K562 (cell line): ENCODE results near the gene PNPO.

Source experiments
- CTCF ChIP-seq, 3 experiments: IDR thresholded peaks in 2 of 3; conservative IDR thresholded peaks in 1 of 3; 2 replicates each; pipeline ENCODE4 v1.5.1; 2011 to 2012; ENCODE audit warnings: low read length in 3 of 3, mild to moderate bottlenecking in 3 of 3, control low read depth in 2 of 3, improper control_type of control experiment in 1 of 3, inconsistent platforms in 1 of 3, low read depth in 1 of 3, mixed read lengths in 1 of 3, moderate library complexity in 1 of 3; ENCODE audit not compliant: insufficient read depth in 2 of 3
- FOXK2 ChIP-seq, 2 experiments: fragments of 450-650 bp; IDR thresholded peaks in 1 of 2; conservative IDR thresholded peaks in 1 of 2; 2 replicates each; pipeline ENCODE4 v1.6.1; 2016; ENCODE audit warnings: low read depth in 2 of 2, mild to moderate bottlenecking in 1 of 2
- KDM1A ChIP-seq, 2 experiments: fragments of 450-650 bp; IDR thresholded peaks; 2 replicates each; pipeline ENCODE4 v1.6.1; 2016; ENCODE audit warnings: mild to moderate bottlenecking in 2 of 2
- POLR2A ChIP-seq: fragments of 450-650 bp; conservative IDR thresholded peaks from 2 replicates; pipeline ENCODE4 v1.6.1; 2016
- POLR2B ChIP-seq: fragments of 450-650 bp; IDR thresholded peaks from 2 replicates; pipeline ENCODE4 v1.6.1; 2018; ENCODE audit warnings: low read depth; ENCODE audit not compliant: partially characterized antibody
- RNF2 ChIP-seq: sonication (generic); IDR thresholded peaks from 2 replicates; pipeline ENCODE4 v1.6.1; 2016
- TF ChIP-seq, protein P1 (sequence below): sonication (generic); formaldehyde crosslinking; IDR thresholded peaks from 2 replicates; pipeline ENCODE4 v1.8.1; 2022; ENCODE audit warnings: missing genetic modification reagents

- no peak for TF ChIP-seq FOXK2 (conservative IDR thresholded peaks at IDR 0.05 in 1 of 2, IDR thresholded peaks at IDR 0.05 in 1 of 2; ENCODE audit: low read depth in 2 of 2)
- no peak for TF ChIP-seq CTCF (IDR thresholded peaks at IDR 0.05 in 2 of 3, conservative IDR thresholded peaks at IDR 0.05 in 1 of 3; ENCODE audit: insufficient read depth in 2 of 3, low read depth in 1 of 3, low read length in 3 of 3)
- TF ChIP-seq POLR2A = no peak
- TF ChIP-seq, protein P1, sequence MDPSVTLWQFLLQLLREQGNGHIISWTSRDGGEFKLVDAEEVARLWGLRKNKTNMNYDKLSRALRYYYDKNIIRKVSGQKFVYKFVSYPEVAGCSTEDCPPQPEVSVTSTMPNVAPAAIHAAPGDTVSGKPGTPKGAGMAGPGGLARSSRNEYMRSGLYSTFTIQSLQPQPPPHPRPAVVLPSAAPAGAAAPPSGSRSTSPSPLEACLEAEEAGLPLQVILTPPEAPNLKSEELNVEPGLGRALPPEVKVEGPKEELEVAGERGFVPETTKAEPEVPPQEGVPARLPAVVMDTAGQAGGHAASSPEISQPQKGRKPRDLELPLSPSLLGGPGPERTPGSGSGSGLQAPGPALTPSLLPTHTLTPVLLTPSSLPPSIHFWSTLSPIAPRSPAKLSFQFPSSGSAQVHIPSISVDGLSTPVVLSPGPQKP (CRISPR knock-in tag) = no peak
- TF ChIP-seq RNF2 = no peak
- TF ChIP-seq KDM1A (IDR thresholded peaks at IDR 0.05) = no peak
- TF ChIP-seq POLR2B = no peak
Measured at GRCh38 chr17:47983492-47984223, 42.3 kb downstream of the PNPO start.
